ENCODE data around the gene LRP4. TPM values are rescaled to one million over a fixed set of nuclear protein-coding genes. Genes with fewer than 3 reads are reported as not detected.

Gene LRP4
- total and polyA plus RNA-seq, 2 experiments from 2014 or later, result 15.9 to 19.2 TPM

GRCh38 chr11:46837860-46838259 is 80.5 kb downstream of the LRP4 start:
- TF ChIP-seq CTCF (IDR thresholded peaks at IDR 0.05; ENCODE audit: low read depth, low read length), result no peak
- Histone ChIP-seq H3K27me3 (no peaks in the 10 kb centered on the region), H3K4me3 (no peak overlapping the region), H3K27ac (no peak overlapping the region), H3K36me3 (no peaks in the 10 kb centered on the region), H3K9me3 (ENCODE audit: low read depth) (no peaks in the 10 kb centered on the region), H3K4me1 (ENCODE audit: low read depth) (peaks cover 11% of the 10 kb centered on the region)
- DNase-seq (ENCODE audit: low read depth in 1 of 2, low spot score in 1 of 2), result no peak

- Histone ChIP-seq H3K27ac (no peak overlapping the region), H3K4me3 (no peak overlapping the region), H3K27me3 (no peaks in the 10 kb centered on the region), H3K9me3 (ENCODE audit: low read depth) (no peaks in the 10 kb centered on the region), H3K4me1 (ENCODE audit: low read depth) (peaks cover 11% of the 10 kb centered on the region), H3K36me3 (no peaks in the 10 kb centered on the region)
- no peak for DNase-seq (ENCODE audit: low read depth in 1 of 2, low spot score in 1 of 2)
- no peak for TF ChIP-seq CTCF (IDR thresholded peaks at IDR 0.05; ENCODE audit: low read depth, low read length)
Measured at GRCh38 chr11:46836870-46837269, 81.5 kb downstream of the LRP4 start.

GRCh38 chr11:46836431-46836830 is 81.9 kb downstream of the LRP4 start:
- DNase-seq (ENCODE audit: low read depth in 1 of 2, low spot score in 1 of 2), result no peak
- Histone ChIP-seq H3K9me3 (ENCODE audit: low read depth) (no peaks in the 10 kb centered on the region), H3K27me3 (no peaks in the 10 kb centered on the region), H3K27ac (no peak overlapping the region), H3K4me3 (no peak overlapping the region), H3K4me1 (ENCODE audit: low read depth) (peaks cover 11% of the 10 kb centered on the region), H3K36me3 (no peaks in the 10 kb centered on the region)
- TF ChIP-seq CTCF (IDR thresholded peaks at IDR 0.05; ENCODE audit: low read depth, low read length), result no peak

- no peak overlapping the region for H3K27ac ChIP-seq
- no peak overlapping the region for H3K4me3 ChIP-seq
- H3K9me3 ChIP-seq (ENCODE audit: low read depth), result no peaks in the 10 kb centered on the region
- H3K36me3 ChIP-seq, result no peaks in the 10 kb centered on the region
- no peak for TF ChIP-seq CTCF (IDR thresholded peaks at IDR 0.05; ENCODE audit: low read depth, low read length)
- no peaks in the 10 kb centered on the region for H3K27me3 ChIP-seq
- DNase-seq (ENCODE audit: low read depth in 1 of 2, low spot score in 1 of 2), result no peak
- H3K4me1 ChIP-seq (ENCODE audit: low read depth), result peaks cover 11% of the 10 kb centered on the region
Measured at GRCh38 chr11:46835897-46836296, 82.5 kb downstream of the LRP4 start.

- H3K27me3 ChIP-seq, result no peaks in the 10 kb centered on the region
- H3K4me3 ChIP-seq, result no peak overlapping the region
- no peak for TF ChIP-seq CTCF (IDR thresholded peaks at IDR 0.05; ENCODE audit: low read depth, low read length)
- no peaks in the 10 kb centered on the region for H3K9me3 ChIP-seq (ENCODE audit: low read depth)
- H3K36me3 ChIP-seq, result no peaks in the 10 kb centered on the region
- no peak overlapping the region for H3K27ac ChIP-seq
- peaks cover 11% of the 10 kb centered on the region for H3K4me1 ChIP-seq (ENCODE audit: low read depth)
- DNase-seq (ENCODE audit: low read depth in 1 of 2, low spot score in 1 of 2), result no peak
Measured at GRCh38 chr11:46834821-46835220, 83.5 kb downstream of the LRP4 start.
